HG02678 (cell line): ENCODE measurements around the gene DUS4L.
"Not testable (repeated sequence)": the region's sequence is repeated elsewhere in the genome, so short reads cannot be mapped to it uniquely, and the experiment has no call there.

ENCODE experiments used
- ATAC-seq: cut with Tn5 transposase; IDR thresholded peaks from one replicate; pipeline ENCODE4 v1.9.1; 2021; ENCODE audit warnings: mild to moderate bottlenecking, moderate library complexity; ENCODE audit not compliant: unreplicated experiment

DUS4L gene

GRCh38 chr7:107563775-107564552, at the start of gene DUS4L, which contains the start of gene COG5:
TSS of gene DUS4L (plus strand) at chr7:107563971. CDS start at chr7:107567071, 3,100 bp downstream.
TSS of gene COG5 (minus strand) at chr7:107563920. CDS start at chr7:107563896, 24 bp downstream.
- peak; percentile 96 for ATAC-seq

- ATAC-seq, result no peak
These were observed 37.1 kb upstream of the DUS4L start for GRCh38 chr7:107526672-107527071.

GRCh38 chr7:107527196-107527595, 36.6 kb upstream of the DUS4L start:
- ATAC-seq, result no peak

GRCh38 chr7:107528461-107528860, 35.3 kb upstream of the DUS4L start:
- no peak for ATAC-seq

- ATAC-seq, result no peak
These were observed 33.0 kb upstream of the DUS4L start for GRCh38 chr7:107530751-107531150.

- ATAC-seq, result no peak
These were observed 29.6 kb upstream of the DUS4L start for GRCh38 chr7:107534139-107534538.

GRCh38 chr7:107537228-107537627, 26.5 kb upstream of the DUS4L start:
- not testable (repeated sequence) for ATAC-seq

- ATAC-seq, result no peak
These were observed 25.8 kb upstream of the DUS4L start for GRCh38 chr7:107538001-107538400.

GRCh38 chr7:107543338-107543993, 20.3 kb upstream of the DUS4L start:
- ATAC-seq, result no peak

- no peak for ATAC-seq
These were observed 18.8 kb upstream of the DUS4L start for GRCh38 chr7:107544848-107545591.

- no peak for ATAC-seq
These were observed 11.8 kb upstream of the DUS4L start for GRCh38 chr7:107551936-107552335.

GRCh38 chr7:107555893-107556292, 7.9 kb upstream of the DUS4L start:
- ATAC-seq, result no peak

GRCh38 chr7:107559864-107560263, 3.9 kb upstream of the DUS4L start:
- no peak for ATAC-seq

- ATAC-seq, result no peak
These were observed 2.8 kb upstream of the DUS4L start for GRCh38 chr7:107560898-107561516.

GRCh38 chr7:107563081-107563774, 543 bp upstream of the DUS4L start:
- ATAC-seq, result peak; percentile 51

- no peak for ATAC-seq
These were observed 955 bp downstream of the DUS4L start for GRCh38 chr7:107564553-107565298.

- no peak for ATAC-seq
These were observed 6.5 kb downstream of the DUS4L start for GRCh38 chr7:107570298-107570697.

- ATAC-seq, result no peak
These were observed 9.8 kb downstream of the DUS4L start for GRCh38 chr7:107573537-107573936.

- ATAC-seq, result peak; percentile 1
These were observed 15.7 kb downstream of the DUS4L start for GRCh38 chr7:107579554-107579884.
